Fibroblast of lung (primary cell): ENCODE data around the gene NDST1.

Source experiments
- EZH2 ChIP-seq: IDR thresholded peaks from 2 replicates; pipeline ENCODE4 v1.5.1; 2012; ENCODE audit warnings: low read length, control low read depth, mild to moderate bottlenecking; ENCODE audit errors: missing control alignments
- TF ChIP-seq, protein P1 (sequence below), 2 donors: IDR thresholded peaks in 1 of 2; conservative IDR thresholded peaks in 1 of 2; 1 replicate in 1 of 2; 2 replicates in 1 of 2; pipeline ENCODE4 v1.5.1; 2011 to 2012; ENCODE audit warnings: low read length in 2 of 2, control low read depth in 1 of 2, inconsistent platforms in 1 of 2, low read depth in 1 of 2, mild to moderate bottlenecking in 1 of 2

GRCh38 chr5:150496098-150496497 is 11.8 kb upstream of the NDST1 start:
- TF ChIP-seq, protein P1, sequence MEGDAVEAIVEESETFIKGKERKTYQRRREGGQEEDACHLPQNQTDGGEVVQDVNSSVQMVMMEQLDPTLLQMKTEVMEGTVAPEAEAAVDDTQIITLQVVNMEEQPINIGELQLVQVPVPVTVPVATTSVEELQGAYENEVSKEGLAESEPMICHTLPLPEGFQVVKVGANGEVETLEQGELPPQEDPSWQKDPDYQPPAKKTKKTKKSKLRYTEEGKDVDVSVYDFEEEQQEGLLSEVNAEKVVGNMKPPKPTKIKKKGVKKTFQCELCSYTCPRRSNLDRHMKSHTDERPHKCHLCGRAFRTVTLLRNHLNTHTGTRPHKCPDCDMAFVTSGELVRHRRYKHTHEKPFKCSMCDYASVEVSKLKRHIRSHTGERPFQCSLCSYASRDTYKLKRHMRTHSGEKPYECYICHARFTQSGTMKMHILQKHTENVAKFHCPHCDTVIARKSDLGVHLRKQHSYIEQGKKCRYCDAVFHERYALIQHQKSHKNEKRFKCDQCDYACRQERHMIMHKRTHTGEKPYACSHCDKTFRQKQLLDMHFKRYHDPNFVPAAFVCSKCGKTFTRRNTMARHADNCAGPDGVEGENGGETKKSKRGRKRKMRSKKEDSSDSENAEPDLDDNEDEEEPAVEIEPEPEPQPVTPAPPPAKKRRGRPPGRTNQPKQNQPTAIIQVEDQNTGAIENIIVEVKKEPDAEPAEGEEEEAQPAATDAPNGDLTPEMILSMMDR (conservative IDR thresholded peaks at IDR 0.05 in 1 of 2, IDR thresholded peaks at IDR 0.05 in 1 of 2; ENCODE audit: low read depth in 1 of 2, low read length in 2 of 2): no peak
- TF ChIP-seq EZH2: no peak
